K562 (cell line): ENCODE measurements around the gene ILF3. TPM values are rescaled to one million over a fixed set of nuclear protein-coding genes. Genes with fewer than 3 reads are reported as not detected.

Experiments used
- CEBPG ChIP-seq, 3 experiments: fragments of 200-800 bp in 1 of 3; sonication (Bioruptor generic) in 1 of 3; sonication (generic) in 1 of 3; formaldehyde crosslinking in 1 of 3; IDR thresholded peaks in 2 of 3; conservative IDR thresholded peaks in 1 of 3; 2 replicates each; pipeline versions ENCODE4 v1.6.1 to v1.8.0; 2016 to 2022; ENCODE audit warnings: missing compliant biosample characterization in 2 of 3, missing genetic modification characterization in 2 of 3, mild to moderate bottlenecking in 1 of 3, missing genetic modification reagents in 1 of 3
- GABPB1 ChIP-seq: sonication (generic); formaldehyde crosslinking; IDR thresholded peaks from 2 replicates; pipeline ENCODE4 v1.8.0; 2022; ENCODE audit warnings: mild to moderate bottlenecking, missing genetic modification reagents
- HCFC1 ChIP-seq: IDR thresholded peaks from 2 replicates; pipeline ENCODE4 v1.6.1; 2012; ENCODE audit warnings: low read depth, low read length, improper control_type of control experiment
- NR4A1 ChIP-seq, 2 experiments: fragments of 250-450 bp in 1 of 2; fragments of 450-650 bp in 1 of 2; sonication (Bioruptor Pico) in 1 of 2; IDR thresholded peaks; 2 replicates each; pipeline versions ENCODE4 v1.4.0 to v1.6.1; 2016 to 2020; ENCODE audit warnings: mild to moderate bottlenecking in 2 of 2, missing compliant biosample characterization in 1 of 2, missing genetic modification characterization in 1 of 2, moderate library complexity in 1 of 2
- RBM22 ChIP-seq: fragments of 200-400 bp; formaldehyde crosslinking; IDR thresholded peaks from 2 replicates; pipeline ENCODE4 v1.6.1; 2018; ENCODE audit warnings: low read length, low read depth; ENCODE audit not compliant: poor library complexity, severe bottlenecking
- SMAD4 ChIP-seq: fragments of 250-450 bp; sonication (Bioruptor Pico); conservative IDR thresholded peaks from 2 replicates; pipeline ENCODE4 v1.8.0; 2021; ENCODE audit warnings: inconsistent platforms, mild to moderate bottlenecking, moderate library complexity
- SRSF1 ChIP-seq: fragments of 200-400 bp; formaldehyde crosslinking; IDR thresholded peaks from 2 replicates; pipeline ENCODE4 v1.6.1; 2017; ENCODE audit warnings: mild to moderate bottlenecking, low read depth, low read length, moderate library complexity
- WHSC1 ChIP-seq: IDR thresholded peaks from one replicate; pipeline ENCODE4 v1.6.1; 2012; ENCODE audit warnings: low read length, control low read depth, inconsistent platforms
- ZBTB1 ChIP-seq: sonication (generic); formaldehyde crosslinking; IDR thresholded peaks from 2 replicates; pipeline ENCODE4 v1.8.1; 2023; ENCODE audit warnings: missing genetic modification reagents, low read depth, mild to moderate bottlenecking, borderline replicate concordance
- ZFP1 ChIP-seq: fragments of 450-650 bp; formaldehyde crosslinking; IDR thresholded peaks from 2 replicates; pipeline ENCODE4 v1.4.0; 2020; ENCODE audit warnings: mild to moderate bottlenecking, mixed read lengths
- ZNF134 ChIP-seq: fragments of 250-450 bp; sonication (Bioruptor Pico); conservative IDR thresholded peaks from 2 replicates; pipeline ENCODE4 v1.4.0; 2020
- ZNF217 ChIP-seq: sonication (generic); formaldehyde crosslinking; IDR thresholded peaks from 2 replicates; pipeline ENCODE4 v1.8.0; 2022; ENCODE audit warnings: mild to moderate bottlenecking, missing genetic modification reagents
- ZNF263 ChIP-seq: sonication (generic); formaldehyde crosslinking; IDR thresholded peaks from 2 replicates; pipeline ENCODE4 v1.8.0; 2022; ENCODE audit warnings: mild to moderate bottlenecking, missing genetic modification reagents, borderline replicate concordance
- ZNF316 ChIP-seq: fragments of 450-650 bp; IDR thresholded peaks from 2 replicates; pipeline ENCODE4 v1.6.1; 2016
- ZNF586 ChIP-seq: fragments of 450-650 bp; formaldehyde crosslinking; conservative IDR thresholded peaks from 2 replicates; pipeline ENCODE4 v1.4.0; 2020; ENCODE audit warnings: mild to moderate bottlenecking, moderate library complexity
- ZNF696 ChIP-seq: fragments of 250-450 bp; sonication (Bioruptor Pico); conservative IDR thresholded peaks from 2 replicates; pipeline ENCODE4 v1.4.0; 2020; ENCODE audit warnings: mild to moderate bottlenecking, moderate library complexity
- polyA plus RNA-seq, 8 experiments: library from polyadenylated mRNA; depleted of rRNA in 4 of 8; stranded (reverse) in 5 of 8; unstranded in 3 of 8; fragments of >200 nt; fragmentation: Nextera tagmentation in 2 of 8; fragmentation: Illumina TruSeq in 1 of 8; extraction: Ambion mirVana in 2 of 8; extraction: Trizol in 1 of 8; gene quantifications; 2 replicates each; pipeline versions ENCODE4 v1.2.1 to v1.2.3, GENCODE V29; 2011 to 2014; ENCODE audit warnings: inconsistent platforms in 1 of 8, missing spikeins in 1 of 8
- total RNA-seq, 7 experiments: library from RNA; depleted of rRNA in 6 of 7; stranded (reverse); fragments of >200 nt in 6 of 7; fragmentation: Illumina TruSeq in 2 of 7; extraction: Trizol in 2 of 7; gene quantifications; 2 replicates each; pipeline versions ENCODE4 v1.2.1 to v1.2.3, GENCODE V29; 2011 to 2021; ENCODE audit warnings: low replicate concordance in 1 of 7
- TF ChIP-seq, protein P1 (sequence below): IDR thresholded peaks from 2 replicates; pipeline ENCODE4 v1.6.1; 2011; ENCODE audit warnings: borderline replicate concordance, low read depth, mild to moderate bottlenecking, moderate library complexity, low read length; ENCODE audit not compliant: insufficient read depth, poor library complexity, severe bottlenecking
- TF ChIP-seq, protein P2 (sequence below): sonication (generic); formaldehyde crosslinking; IDR thresholded peaks from 2 replicates; pipeline ENCODE4 v1.8.0; 2023; ENCODE audit warnings: mild to moderate bottlenecking, missing genetic modification reagents
- TF ChIP-seq, protein P3 (sequence below): fragments of 250-450 bp; sonication (Bioruptor Pico); IDR thresholded peaks from 2 replicates; pipeline ENCODE4 v1.9.0; 2021; ENCODE audit warnings: mild to moderate bottlenecking, inconsistent platforms

ILF3 gene
- total and polyA plus RNA-seq, 9 of the 15 experiments (the other 6 are each of a cell fraction or from before 2014, with no cell fraction given), result 26.0 to 453 (median 175) TPM

DNA sequence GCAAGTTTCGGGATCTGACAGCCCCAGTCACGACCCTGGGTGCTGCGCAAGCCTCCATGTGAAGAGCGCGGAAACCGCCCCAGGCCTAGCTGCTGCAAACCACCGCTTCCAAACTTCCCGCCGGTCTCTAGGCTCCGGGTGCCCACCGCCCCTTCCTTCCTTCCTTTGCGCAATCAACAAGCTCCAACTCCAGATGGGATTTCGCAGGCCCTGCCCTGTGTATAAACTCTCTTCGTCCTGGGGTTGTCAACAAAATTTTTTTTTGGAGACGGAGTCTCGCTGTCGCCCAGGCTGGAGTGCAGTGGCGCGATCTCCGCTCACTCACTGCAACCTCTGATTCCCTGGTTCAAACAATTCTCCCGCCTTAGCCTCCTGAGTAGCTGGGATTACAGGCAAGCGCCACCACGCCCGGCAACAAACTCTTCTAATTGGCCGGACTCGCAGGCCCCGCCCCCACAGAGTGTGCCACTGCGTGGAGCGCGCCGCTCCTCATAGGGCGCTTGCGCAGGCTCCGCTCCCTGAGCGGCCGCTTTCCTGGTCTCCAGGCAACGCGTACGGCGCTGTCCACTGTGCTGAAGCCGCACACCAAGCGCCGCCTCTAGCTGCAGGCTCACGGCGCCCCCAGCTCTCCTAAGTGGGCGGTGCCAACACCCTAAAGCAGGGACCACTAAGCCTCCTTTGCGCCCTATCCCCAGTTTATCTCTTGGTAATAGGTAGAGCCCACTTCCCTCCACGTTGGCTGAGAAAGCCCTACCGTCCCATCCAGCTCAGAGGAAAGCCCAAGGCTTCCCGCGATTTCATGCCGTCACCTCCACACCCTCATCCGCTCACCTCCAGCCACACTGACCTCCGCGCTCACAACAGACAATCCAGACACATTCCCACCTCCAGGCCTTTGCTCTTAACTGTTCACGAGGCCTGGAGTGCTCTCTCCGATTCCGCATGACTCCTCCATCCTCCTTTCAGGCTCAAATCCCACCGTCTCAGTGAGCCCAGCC, 41.6 kb downstream of the ILF3 start (continued):
- TF ChIP-seq, protein P1, sequence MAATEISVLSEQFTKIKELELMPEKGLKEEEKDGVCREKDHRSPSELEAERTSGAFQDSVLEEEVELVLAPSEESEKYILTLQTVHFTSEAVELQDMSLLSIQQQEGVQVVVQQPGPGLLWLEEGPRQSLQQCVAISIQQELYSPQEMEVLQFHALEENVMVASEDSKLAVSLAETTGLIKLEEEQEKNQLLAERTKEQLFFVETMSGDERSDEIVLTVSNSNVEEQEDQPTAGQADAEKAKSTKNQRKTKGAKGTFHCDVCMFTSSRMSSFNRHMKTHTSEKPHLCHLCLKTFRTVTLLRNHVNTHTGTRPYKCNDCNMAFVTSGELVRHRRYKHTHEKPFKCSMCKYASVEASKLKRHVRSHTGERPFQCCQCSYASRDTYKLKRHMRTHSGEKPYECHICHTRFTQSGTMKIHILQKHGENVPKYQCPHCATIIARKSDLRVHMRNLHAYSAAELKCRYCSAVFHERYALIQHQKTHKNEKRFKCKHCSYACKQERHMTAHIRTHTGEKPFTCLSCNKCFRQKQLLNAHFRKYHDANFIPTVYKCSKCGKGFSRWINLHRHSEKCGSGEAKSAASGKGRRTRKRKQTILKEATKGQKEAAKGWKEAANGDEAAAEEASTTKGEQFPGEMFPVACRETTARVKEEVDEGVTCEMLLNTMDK, result no peak
- no peak for TF ChIP-seq ZFP1 (CRISPR knock-in tag)
- TF ChIP-seq, protein P2, sequence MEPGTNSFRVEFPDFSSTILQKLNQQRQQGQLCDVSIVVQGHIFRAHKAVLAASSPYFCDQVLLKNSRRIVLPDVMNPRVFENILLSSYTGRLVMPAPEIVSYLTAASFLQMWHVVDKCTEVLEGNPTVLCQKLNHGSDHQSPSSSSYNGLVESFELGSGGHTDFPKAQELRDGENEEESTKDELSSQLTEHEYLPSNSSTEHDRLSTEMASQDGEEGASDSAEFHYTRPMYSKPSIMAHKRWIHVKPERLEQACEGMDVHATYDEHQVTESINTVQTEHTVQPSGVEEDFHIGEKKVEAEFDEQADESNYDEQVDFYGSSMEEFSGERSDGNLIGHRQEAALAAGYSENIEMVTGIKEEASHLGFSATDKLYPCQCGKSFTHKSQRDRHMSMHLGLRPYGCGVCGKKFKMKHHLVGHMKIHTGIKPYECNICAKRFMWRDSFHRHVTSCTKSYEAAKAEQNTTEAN (CRISPR knock-in tag), result peak; percentile 83; the same call in 1 of the 2 replicates
- TF ChIP-seq ZBTB1 (CRISPR knock-in tag), result 0 out of 2 replicates have a peak, but pooled peaks have one; percentile 66
- TF ChIP-seq ZNF316, result no peak
- peak; percentile 97 for TF ChIP-seq RBM22
- no peak for TF ChIP-seq ZNF696 (CRISPR knock-in tag)
- TF ChIP-seq GABPB1 (CRISPR knock-in tag), result peak; percentile 80
- TF ChIP-seq SRSF1, result no peak
- TF ChIP-seq ZNF134 (CRISPR knock-in tag), result no peak
- TF ChIP-seq HCFC1, result peak; percentile 33; the same call in 1 of the 2 replicates
- TF ChIP-seq CEBPG (CRISPR knock-in tag; IDR thresholded peaks at IDR 0.05), result peak; percentile 66
- peak in 1 of 2 experiments; percentile 42; a peak in 2 of 4 replicates for TF ChIP-seq CEBPG (tag; conservative IDR thresholded peaks at IDR 0.05 in 1 of 2, IDR thresholded peaks at IDR 0.05 in 1 of 2)
- TF ChIP-seq NR4A1 (CRISPR knock-in tag; IDR thresholded peaks at IDR 0.05), result peak; percentile 28; the same call in 1 of the 2 replicates
- no peak for TF ChIP-seq NR4A1 (tag; IDR thresholded peaks at IDR 0.05)
- no peak for TF ChIP-seq WHSC1
- peak; percentile 75; the same call in 1 of the 2 replicates for TF ChIP-seq ZNF263 (CRISPR knock-in tag)
- TF ChIP-seq, protein P3, sequence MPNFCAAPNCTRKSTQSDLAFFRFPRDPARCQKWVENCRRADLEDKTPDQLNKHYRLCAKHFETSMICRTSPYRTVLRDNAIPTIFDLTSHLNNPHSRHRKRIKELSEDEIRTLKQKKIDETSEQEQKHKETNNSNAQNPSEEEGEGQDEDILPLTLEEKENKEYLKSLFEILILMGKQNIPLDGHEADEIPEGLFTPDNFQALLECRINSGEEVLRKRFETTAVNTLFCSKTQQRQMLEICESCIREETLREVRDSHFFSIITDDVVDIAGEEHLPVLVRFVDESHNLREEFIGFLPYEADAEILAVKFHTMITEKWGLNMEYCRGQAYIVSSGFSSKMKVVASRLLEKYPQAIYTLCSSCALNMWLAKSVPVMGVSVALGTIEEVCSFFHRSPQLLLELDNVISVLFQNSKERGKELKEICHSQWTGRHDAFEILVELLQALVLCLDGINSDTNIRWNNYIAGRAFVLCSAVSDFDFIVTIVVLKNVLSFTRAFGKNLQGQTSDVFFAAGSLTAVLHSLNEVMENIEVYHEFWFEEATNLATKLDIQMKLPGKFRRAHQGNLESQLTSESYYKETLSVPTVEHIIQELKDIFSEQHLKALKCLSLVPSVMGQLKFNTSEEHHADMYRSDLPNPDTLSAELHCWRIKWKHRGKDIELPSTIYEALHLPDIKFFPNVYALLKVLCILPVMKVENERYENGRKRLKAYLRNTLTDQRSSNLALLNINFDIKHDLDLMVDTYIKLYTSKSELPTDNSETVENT (CRISPR knock-in tag), result no peak
- TF ChIP-seq ZNF586 (CRISPR knock-in tag), result no peak
- TF ChIP-seq SMAD4 (CRISPR knock-in tag), result 0 out of 2 replicates have a peak, but pooled peaks have one; percentile 13
- TF ChIP-seq ZNF217 (CRISPR knock-in tag), result no peak
